Nephron progenitor cell (in vitro differentiated cells): ENCODE data around the gene EED.
A peak's percentile ranks its signal among the peaks of the same experiment; 100 is the strongest.

Experiments
- DNase-seq: peaks from one replicate; pipeline ENCODE4 v3.0.0; 2021
- H3K27ac Mint-ChIP-seq: 2 replicates; pipeline ENCODE4 v1.8.0; 2021; ENCODE audit warnings: mild to moderate bottlenecking, moderate library complexity, mixed read lengths
- H3K27me3 Mint-ChIP-seq: 2 replicates; pipeline ENCODE4 v1.8.0; 2021; ENCODE audit warnings: mild to moderate bottlenecking, low read depth, mixed read lengths; ENCODE audit not compliant: poor library complexity
- H3K36me3 Mint-ChIP-seq: 2 replicates; pipeline ENCODE4 v1.8.0; 2021; ENCODE audit warnings: low read depth, mixed read lengths
- H3K4me1 Mint-ChIP-seq: 2 replicates; pipeline ENCODE4 v1.8.0; 2021; ENCODE audit warnings: mixed read lengths
- H3K4me3 Mint-ChIP-seq: 2 replicates; pipeline ENCODE4 v1.8.0; 2021; ENCODE audit warnings: mild to moderate bottlenecking, moderate library complexity, mixed read lengths
- H3K9me3 Mint-ChIP-seq: 2 replicates; pipeline ENCODE4 v1.8.0; 2021; ENCODE audit warnings: mild to moderate bottlenecking, moderate library complexity, mixed read lengths
- CTCF ChIP-seq: fragments of 200-600 bp; sonication (generic); IDR thresholded peaks from 2 replicates; pipeline ENCODE4 v1.5.0; 2021; ENCODE audit warnings: antibody characterized with exemption

The EED gene

GRCh38 chr11:86244522-86245368 lies at the start of gene EED:
EED (plus strand) TSS chr11:86244753; CDS start chr11:86245230, 477 bp downstream.
- no peaks in the 10 kb centered on the region for H3K36me3 Mint-ChIP-seq
- no peak within 1 kb of the TSS for H3K4me3 Mint-ChIP-seq

GRCh38 chr11:86194998-86195397 lies 49.6 kb upstream of the EED start:
- peaks cover 10% of the 10 kb centered on the region for H3K4me1 Mint-ChIP-seq
- H3K36me3 Mint-ChIP-seq, result no peaks in the 10 kb centered on the region
- H3K4me3 Mint-ChIP-seq, result no peak overlapping the region
- no peak overlapping the region for H3K27ac Mint-ChIP-seq
- no peaks in the 10 kb centered on the region for H3K9me3 Mint-ChIP-seq
- DNase-seq, result no peak
- H3K27me3 Mint-ChIP-seq, result peaks cover 7% of the 10 kb centered on the region
- TF ChIP-seq CTCF, result no peak

More at GRCh38 chr11:86244522-86245368, at the start of gene EED:
- peak; percentile 97 for DNase-seq
- Mint-ChIP-seq H3K27ac (no peak within 1 kb of the TSS), H3K27me3 (peaks cover 12% of the 10 kb centered on the region), H3K9me3 (no peaks in the 10 kb centered on the region), H3K4me1 (no peaks in the 10 kb centered on the region)
- no peak for TF ChIP-seq CTCF

- Mint-ChIP-seq H3K27me3 (peaks cover 7% of the 10 kb centered on the region), H3K36me3 (no peaks in the 10 kb centered on the region), H3K4me1 (peaks cover 10% of the 10 kb centered on the region), H3K9me3 (no peaks in the 10 kb centered on the region), H3K27ac (no peak overlapping the region), H3K4me3 (no peak overlapping the region)
- DNase-seq, result no peak
- TF ChIP-seq CTCF, result no peak
These were observed 48.4 kb upstream of the EED start for GRCh38 chr11:86196085-86196696.

GRCh38 chr11:86196913-86197312 lies 47.6 kb upstream of the EED start:
- no peaks in the 10 kb centered on the region for H3K36me3 Mint-ChIP-seq
- peaks cover 5% of the 10 kb centered on the region for H3K27me3 Mint-ChIP-seq
- H3K4me1 Mint-ChIP-seq, result peaks cover 10% of the 10 kb centered on the region
- no peak for DNase-seq
- no peaks in the 10 kb centered on the region for H3K9me3 Mint-ChIP-seq
- TF ChIP-seq CTCF, result no peak
- no peak overlapping the region for H3K27ac Mint-ChIP-seq
- H3K4me3 Mint-ChIP-seq, result no peak overlapping the region

- H3K9me3 Mint-ChIP-seq, result no peaks in the 10 kb centered on the region
- peaks cover 10% of the 10 kb centered on the region for H3K4me1 Mint-ChIP-seq
- no peak overlapping the region for H3K27ac Mint-ChIP-seq
- no peaks in the 10 kb centered on the region for H3K36me3 Mint-ChIP-seq
- no peak for DNase-seq
- TF ChIP-seq CTCF, result no peak
- peaks cover 3% of the 10 kb centered on the region for H3K27me3 Mint-ChIP-seq
- H3K4me3 Mint-ChIP-seq, result no peak overlapping the region
These were observed 47.1 kb upstream of the EED start for GRCh38 chr11:86197448-86197847.
